SHP77 treated with DMSO at 0.1 percent for 48 hours (cell line): ENCODE results near the gene USP6NL.
A peak's percentile ranks its signal among the peaks of the same experiment; 100 is the strongest.
"Not testable (repeated sequence)": the region's sequence is repeated elsewhere in the genome, so short reads cannot be mapped to it uniquely, and the experiment has no call there.

Experiments
- DNase-seq: peaks from one replicate; lab custom pipeline; 2025; lab: John Stamatoyannopoulos, UW

USP6NL gene

DNA sequence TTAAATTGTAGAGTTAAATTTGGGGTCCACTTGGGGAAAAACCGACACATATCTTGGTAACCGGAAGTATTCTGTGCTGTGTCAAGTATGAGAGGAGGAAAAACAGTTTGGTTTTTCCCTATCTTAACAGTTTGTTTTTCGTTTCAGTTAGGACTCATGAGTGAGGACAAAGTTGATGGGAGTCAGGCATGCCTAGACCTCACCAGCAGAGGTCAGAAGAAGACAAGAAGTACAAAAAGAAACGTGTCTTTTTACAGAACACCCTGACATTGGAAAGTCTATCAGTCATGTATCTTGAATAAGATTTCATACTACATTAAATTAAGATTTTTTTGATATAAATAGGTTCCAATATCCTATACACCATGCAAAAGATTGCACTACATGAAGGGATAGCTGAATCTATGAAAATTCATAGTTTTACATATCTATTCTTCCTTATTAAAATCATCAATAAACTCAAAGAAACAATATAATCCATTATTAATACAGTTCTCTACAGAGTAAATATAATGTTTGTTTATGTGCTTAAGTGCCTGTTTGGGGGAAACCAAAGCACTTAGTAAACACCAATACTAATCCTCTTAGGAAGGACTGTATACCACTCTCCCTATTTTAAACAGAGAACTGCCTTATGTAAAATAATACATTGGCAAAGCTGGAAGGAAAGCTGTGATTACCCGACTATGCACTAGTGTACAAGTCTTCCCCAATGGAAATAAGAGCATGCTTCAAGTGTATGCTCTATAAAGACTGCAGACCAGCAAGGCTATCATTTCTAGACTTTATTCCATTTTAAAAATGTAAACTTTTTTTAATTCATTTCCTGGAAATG, 95.6 kb downstream of the USP6NL start:
- peak; percentile 19 for DNase-seq

DNA sequence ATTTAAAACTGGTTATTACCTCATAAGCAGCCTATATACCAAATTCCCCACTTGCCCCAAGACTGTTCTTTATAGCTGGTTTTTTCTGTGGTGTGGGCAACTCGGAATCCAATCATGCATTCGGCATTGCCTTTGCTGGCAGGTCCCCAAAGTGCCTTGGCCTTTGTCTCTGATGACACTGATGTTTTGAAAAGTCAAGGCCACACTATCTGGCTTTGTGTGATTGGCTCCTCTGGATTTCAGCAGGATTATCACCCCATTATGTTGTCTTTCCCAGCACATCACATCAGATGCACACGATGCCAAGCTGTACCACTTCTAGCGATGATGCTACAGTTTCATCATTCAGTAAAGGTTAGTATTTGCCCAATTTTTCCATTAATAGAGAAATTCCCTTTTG, 97.7 kb downstream of the USP6NL start:
- DNase-seq = no peak

DNA sequence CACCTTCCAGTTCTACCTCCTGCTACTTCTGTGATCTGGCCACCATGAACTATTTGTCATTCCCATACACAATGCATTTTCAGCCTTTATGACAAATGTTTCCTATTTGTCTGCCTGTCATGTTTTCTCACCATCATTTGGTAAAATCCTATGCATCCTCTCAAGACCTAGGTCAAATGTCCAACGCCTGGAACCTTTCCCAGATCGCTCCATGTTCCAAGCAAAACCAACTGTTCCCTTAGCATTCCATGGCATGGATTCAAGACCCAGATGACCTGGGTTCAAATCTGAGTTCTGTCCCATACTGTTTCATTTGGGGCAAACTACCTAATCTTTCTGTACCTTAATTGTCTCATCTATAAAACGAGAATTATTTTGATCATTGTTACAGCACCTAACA, 98.9 kb downstream of the USP6NL start:
- no peak for DNase-seq

DNA sequence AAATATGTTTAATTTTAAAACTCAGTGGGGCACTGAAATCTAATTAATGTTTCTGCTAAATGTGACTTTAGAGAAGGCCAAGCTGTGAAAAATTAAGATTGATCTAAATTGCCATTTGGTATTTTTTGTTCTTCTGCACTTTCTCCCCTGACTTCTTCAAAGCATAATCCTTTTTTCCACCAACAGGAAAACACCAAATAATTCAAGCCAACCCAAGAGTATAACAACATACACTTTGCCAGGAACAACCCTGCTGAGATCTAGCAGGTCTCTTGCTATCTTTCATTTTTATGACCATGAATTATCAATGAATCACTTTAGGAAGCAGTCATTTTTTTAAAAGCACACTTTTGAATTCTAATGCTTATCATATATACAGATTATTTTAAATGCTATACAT, 100.1 kb downstream of the USP6NL start:
- no peak for DNase-seq

DNA sequence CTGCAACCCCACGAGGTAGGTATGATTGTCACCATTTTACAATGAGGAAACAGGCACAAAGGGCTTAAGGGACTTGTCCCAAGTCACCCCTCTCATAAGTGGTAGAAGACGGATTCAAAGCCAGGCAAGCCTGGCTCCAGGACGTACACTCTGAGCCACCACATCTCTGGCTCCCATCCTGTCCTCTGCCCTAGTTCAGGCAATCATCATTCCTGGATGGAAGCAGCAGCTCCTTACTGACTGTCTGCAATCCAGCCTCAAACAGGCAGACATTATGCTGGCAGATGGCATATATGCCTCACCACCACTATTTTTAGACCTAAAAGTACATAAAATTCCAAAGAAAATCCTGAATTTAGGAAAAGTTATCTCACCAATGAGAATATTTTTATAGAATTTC, 100.7 kb downstream of the USP6NL start:
- no peak for DNase-seq

DNA sequence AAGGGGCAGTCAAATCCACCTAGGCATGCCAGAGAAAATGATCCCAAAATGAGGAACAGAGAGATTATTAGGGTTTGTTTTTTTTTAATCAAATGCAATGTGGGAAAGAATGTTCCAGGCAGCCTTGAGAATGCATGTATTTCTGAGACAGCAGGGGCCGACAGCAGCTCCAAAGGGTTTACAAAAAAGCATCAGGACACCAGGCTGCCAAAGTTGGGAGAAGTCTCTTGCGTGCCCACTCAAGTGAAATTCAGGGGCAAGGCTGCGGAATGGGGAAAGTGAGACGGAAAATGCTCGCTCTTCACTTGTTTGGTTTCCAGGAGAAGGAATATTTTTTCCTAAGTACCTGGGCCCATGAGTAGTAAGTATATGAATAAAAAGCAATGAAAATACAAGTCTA, 101.2 kb downstream of the USP6NL start:
- no peak for DNase-seq

DNA sequence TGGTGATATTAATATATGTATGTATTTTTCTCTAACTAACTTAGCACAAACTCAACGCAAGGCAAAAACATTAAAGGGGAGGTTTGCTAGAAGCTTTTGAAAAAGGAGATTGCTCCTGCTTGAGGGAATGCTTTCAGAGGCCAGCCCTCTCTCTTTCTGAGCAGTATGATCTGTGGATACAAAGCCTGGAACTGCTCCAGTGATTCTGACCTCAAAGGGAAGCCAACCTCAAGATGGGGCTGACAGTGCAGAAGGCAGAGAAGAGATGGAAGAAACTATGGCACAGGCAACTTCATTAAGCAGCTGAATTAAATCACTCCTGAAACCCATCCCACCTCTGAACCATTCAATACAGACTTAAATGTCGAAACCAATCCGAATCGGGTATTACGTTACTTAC, 102.4 kb downstream of the USP6NL start:
- no peak for DNase-seq

DNA sequence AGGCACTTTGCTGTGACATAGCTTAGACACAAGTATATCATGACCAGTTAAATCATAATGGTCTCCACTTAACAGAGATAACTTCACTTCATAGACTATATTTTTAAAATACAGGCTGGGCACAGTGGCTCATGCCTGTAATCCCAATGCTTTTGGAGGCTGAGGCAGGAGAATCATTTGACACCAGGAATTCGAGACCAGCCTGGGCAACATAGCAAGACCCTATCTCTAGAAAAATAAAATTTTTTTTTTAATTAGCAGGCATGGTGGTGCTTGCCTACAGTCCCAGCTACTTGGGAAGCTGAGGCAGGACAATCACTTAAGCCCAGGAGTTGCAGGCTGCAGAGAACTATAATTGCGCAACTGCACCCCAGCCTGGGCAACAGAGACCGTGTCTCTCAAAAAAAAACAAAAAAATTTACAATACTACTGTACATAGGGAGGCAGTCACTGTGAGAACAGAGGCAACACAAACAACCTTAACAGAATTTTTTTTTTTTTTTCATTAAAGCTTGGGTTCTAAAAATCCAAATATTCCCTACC, 105.1 kb downstream of the USP6NL start:
- DNase-seq = no peak

DNA sequence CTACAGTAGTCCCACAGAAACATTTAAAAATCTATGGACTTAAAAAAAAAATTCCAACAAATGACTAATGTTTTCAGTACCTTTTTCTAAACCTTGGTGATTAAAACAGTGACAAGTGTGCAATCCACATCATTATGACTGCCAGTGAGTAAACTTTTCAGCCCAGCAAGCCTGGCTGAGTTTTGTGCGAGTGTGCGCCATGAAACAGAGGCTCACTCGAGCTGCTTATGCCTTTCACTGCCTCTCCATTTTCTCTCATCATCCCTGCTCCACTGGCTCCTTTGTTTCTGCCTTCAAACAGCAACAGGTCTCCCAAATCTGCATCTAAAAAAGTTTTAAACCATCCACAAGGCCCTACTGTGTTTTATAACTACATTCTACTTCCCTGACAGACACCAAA, 105.8 kb downstream of the USP6NL start:
- no peak for DNase-seq

DNA sequence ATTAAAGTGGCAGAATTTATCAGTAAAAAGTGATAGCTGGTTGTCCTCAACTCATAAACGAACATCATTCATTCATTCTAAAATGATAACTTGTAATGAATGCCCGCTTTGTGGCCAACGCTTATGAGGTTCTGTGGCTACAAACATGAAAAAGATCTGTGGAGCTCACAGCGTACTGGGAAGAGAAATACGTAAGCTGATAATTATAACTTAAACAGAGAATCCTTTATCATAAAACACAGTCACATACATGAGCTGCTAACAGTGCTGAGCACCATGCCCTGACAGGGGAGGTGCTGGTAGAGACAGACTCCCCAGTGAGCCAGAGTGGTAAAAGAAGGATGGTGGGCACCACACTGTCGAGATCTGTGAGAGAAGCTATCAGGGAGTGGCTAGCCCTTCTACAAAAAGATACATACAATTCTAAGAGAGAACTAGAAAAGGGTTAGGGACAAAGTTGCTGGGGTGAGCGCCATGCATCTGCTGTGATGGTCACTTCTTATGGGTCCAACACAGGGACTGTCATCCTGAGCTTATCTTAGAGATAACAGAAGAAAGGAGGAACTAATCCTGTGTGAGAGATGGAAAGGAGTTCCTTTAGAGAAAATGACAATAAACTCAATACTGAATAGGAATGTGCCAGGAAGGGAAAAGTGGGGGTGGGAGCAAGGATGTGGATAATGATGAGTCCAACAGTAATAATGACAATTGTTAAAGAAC, 106.7 kb downstream of the USP6NL start:
- DNase-seq = no peak

DNA sequence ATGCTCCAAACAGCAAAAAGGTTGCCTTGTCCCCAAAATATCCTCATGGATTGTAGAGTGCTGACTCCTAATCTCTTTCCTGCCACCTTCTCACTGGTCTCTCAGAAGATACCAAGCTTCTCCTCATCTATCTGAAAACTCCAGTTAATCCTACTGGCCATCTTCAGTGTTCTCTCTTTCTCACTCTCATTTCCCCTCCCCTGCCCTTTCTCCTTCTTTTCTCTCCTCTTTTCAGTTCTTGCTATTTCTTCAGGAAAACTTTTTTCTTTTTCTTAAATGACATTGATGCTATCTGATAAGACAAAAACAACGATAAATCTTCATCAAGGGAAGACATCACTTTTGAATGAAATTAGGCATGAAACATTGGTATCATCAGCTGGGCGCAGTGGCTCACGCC, 109.8 kb downstream of the USP6NL start:
- no peak for DNase-seq

DNA sequence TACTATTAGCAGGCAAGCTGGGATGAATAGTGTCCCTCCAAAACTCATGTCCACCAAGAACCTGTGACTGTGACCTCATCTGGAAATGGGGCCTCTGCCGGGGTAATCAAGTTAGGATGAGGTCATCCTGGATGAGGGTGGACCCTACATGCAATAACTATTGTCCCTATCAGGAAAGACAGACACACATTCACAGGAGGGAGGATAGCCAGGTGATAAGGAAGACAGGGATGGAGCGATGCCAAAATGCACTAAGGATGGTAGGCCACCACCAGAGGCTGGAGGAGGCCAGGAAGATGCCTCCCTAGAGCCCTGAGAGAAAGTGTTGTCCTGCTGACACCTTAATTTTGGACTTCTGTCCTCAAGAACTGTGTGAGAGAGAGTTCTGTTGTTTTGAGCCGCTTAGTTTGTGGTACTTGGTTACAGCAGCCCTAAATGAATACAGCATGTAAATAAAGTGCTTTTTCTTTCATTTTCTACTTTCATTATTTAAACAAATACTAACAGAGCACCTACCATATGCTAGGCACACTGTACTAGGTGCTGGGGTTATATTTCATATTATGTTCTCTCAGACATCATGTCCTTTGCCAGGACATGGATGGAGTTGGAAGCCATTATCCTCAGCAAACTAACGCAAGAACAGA, 111.9 kb downstream of the USP6NL start:
- no peak for DNase-seq

DNA sequence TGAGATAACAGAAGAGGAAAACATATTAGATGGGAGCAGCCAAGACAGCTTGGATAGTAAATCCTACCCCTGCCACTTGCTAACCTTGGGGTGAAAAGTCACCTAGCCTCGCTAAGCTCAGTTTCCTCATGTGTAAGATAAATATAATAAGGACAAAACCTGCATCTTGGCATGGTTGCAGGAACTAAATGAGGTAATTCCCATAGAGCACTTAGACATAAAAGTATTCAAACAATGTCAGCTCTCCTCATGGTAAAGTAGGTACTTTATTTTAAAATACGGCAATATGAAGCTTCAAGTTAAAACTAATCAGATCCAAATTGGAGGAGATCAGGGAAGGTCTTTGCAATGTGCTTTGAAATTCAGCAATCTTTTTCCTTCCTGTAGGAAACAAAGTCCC, 113.1 kb downstream of the USP6NL start:
- no peak for DNase-seq

DNA sequence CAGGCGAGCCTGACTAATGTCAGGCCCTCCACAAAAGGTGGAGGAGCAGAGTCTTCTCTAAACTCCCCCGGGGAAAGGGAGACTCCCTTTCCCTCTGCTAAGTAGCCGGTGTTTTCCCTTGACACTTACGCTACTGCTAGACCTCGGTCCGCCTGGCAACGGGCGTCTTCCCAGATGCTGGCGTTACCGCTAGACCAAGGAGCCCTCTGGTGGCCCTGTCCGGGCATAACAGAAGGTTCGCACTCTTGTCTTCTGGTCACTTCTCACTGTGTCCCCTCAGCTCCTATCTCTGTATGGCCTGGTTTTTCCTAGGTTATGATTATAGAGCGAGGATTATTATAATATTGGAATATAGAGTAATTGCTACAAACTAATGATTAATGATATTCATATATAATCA, 116.5 kb downstream of the USP6NL start:
- DNase-seq = not testable (repeated sequence)

DNA sequence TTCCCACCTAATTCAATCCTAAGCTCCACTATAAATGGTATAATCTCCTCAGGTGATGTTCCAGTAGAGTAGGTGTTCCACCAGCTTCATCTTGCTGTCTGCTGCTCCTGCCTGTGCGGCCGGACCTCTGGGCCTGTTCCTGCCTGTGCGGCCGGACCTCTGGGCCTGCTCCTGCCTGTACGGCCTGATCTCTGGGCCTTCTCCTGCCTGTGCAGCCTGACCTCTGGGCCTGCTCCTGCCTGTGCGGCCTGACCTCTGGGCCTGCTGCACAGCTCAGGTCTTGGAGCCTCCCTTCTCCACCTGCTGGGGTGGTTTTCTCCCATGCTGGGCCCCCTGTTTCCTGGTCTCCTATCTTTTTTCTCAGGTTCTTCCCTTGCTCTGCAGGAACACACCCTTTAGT, 117.8 kb downstream of the USP6NL start:
- no peak for DNase-seq

DNA sequence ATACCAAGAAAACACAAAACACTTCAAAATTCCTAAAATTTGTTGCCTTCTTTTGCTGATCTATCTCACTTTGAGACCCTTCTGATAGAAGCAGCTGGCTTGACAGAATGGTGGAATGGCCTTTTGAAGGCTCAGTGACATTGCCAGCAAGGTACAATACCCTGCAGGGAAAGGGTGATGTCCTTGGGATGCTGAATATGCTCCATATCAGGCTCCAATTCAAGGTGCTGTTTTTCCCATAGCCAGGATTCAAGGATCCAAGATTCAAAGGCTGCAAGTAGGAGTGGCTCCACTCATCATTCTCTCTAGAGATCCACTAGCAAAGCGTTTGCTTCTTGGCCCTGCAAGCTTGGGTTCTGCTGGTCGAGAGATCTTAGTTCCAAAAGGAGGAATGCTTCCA, 120.4 kb downstream of the USP6NL start:
- no peak for DNase-seq

DNA sequence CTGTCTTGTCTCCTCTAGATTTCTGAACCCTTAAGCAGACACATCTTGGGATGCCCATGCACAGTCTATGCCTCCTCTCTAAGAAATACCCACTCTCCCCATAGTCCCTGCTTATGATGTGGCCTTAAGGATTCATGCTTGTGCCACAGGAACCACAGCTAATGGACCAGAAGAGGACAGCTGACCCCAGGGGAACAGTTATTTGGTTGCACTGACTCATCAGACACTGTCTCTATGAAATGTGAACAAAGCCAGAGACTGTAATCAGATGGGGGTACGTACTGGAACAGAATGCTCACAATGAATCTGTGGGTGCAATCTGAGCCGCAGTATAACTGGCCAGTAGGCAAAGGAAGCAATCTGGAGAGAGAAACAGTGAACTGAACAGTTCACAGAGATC, 121.9 kb downstream of the USP6NL start:
- DNase-seq = no peak

DNA sequence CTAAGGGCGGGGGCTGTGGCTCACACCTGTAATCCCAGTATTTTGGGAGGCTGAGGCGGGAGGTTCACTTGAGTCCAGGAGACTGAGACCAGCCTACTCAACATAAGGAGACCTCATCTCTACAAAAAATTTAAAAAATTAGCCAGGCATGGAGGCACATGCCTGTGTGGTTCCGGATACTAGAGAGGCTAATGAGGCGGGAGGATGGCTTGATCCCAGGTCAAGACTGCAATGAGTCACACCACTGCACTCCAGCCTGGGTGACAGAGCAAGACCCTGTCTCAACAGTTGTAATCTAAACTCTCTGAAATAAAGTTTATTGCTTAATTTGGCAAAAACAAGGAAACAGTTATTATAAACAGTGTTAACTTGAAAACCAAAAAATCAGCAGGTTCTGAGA, 123.3 kb downstream of the USP6NL start:
- DNase-seq = no peak

DNA sequence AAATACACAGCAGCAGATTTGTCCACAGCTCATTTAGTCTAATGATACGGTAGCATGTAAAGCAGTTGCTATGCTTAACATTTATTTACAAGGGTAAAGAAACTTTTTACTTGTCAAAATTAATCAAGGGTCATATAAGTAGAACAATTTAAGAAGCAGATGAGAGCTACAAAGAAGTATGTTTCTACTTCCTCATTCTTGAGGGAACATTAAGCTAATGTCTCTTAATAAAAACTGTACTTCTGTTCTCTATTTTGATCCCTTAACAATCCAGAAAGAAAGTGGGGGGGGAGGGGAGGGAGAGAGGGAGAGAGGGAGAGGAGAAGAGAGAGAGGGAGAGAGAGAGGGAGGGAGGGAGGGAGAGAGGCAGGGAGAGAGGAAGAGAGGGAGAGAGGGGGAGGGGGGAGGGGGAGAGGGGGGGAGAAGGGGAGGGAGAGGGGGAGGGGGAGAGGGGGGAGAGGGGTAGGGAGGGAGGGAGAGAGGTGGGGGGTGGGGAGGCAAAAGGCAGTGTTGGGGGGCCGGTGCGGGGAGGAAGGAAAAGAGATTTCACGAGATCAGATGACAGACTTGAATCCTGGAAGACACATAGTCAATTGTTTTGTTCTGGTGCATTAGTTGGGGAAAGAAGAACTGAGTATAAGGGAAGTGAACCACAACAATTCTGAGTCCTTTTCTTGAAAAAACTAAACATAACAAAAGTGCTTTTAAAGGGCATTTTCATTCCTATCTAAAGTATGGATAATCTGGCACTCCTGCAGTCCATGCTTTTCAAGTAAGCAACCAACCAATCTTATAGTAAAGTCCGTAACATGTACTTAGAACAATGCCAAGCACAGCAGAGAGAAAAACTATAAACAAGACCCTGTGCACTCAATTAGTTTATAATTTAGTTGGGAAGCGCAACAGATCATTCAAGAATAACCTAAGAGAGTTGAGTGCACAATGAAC, 128.0 kb downstream of the USP6NL start:
- DNase-seq = no peak

DNA sequence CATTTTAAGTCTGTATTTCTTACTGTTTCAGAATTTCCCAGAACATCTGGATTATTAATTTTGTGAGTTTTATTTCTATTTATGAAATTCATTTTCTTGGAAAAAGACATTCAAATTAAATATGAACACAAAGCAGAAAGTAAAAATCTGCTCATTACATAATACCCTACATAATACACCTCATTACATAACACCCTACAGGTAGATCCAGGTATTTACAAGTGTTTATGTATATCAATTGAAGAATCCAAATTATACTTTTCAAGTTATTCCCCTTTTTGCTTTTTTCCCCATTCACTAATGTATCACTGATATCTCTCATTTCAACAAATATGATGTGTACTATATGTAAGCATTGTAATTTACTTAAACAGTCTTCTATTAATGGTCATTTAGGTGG, 129.1 kb downstream of the USP6NL start:
- no peak for DNase-seq

DNA sequence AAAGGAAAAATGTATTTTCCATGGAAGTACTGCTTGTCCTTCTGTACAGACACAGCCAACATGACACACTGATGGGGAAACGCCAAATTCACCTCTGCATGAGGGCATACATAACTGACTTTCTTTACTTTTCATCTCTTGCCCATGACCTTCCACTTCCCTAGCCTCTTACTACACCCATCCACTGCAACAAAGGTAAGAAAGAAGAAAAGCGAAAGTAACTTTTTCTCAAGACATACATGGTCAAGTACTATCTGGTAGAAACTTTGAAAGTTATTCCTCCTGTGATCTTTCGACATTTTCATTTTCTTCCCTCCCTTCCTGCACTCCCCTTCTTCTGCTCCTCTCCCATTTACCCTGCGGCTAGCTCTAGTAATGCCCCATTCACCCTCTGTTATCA, 130.8 kb downstream of the USP6NL start:
- no peak for DNase-seq

DNA sequence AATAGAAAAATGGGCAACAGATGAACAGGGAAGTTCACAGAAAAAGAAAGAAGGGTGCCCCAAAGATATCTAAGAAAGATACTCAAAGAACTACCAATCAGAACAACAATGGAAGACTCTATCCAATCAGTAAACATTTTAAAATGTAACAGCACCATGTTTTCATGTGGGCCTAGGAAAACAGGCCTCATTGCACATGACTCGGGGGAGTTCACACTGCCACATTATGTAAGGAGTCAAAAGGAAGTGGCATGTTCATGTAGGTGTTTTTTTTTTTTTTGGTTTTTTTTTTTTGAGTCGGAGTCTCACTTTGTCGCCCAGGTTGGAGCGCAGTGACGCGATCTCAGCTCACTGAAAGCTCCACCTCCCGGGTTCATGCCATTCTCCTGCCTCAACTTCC, 132.2 kb downstream of the USP6NL start:
- DNase-seq = no peak
